Osteoblast (primary cell): Measurements from ENCODE around the gene RTP5. TPM values are rescaled to one million over a fixed set of nuclear protein-coding genes. Genes with fewer than 3 reads are reported as not detected.

Source experiments
- DNase-seq: peaks from one replicate; pipeline ENCODE4 v3.0.0; 2011; ENCODE audit warnings: low spot score, mixed read lengths; ENCODE audit not compliant: insufficient read length; ENCODE audit errors: missing footprints
- H2AFZ ChIP-seq: 2 replicates; pipeline ENCODE4 v1.6.0; 2011; ENCODE audit warnings: mild to moderate bottlenecking, low read length
- H3K27ac ChIP-seq: 2 replicates; pipeline ENCODE4 v1.5.1; 2011; ENCODE audit warnings: mild to moderate bottlenecking, low read depth, low read length, moderate library complexity
- H3K27me3 ChIP-seq: 2 replicates; pipeline ENCODE4 v1.6.0; 2012; ENCODE audit warnings: mild to moderate bottlenecking, control low read depth, inconsistent platforms, low read length, moderate library complexity; ENCODE audit not compliant: insufficient read depth
- H3K36me3 ChIP-seq: 2 replicates; pipeline ENCODE4 v1.5.1; 2011; ENCODE audit warnings: mild to moderate bottlenecking, low read length, control low read depth, moderate library complexity; ENCODE audit not compliant: insufficient read depth
- H3K4me1 ChIP-seq: 2 replicates; pipeline ENCODE4 v1.5.1; 2011; ENCODE audit warnings: mild to moderate bottlenecking, low read length, control low read depth, moderate library complexity; ENCODE audit not compliant: insufficient read depth
- H3K4me2 ChIP-seq: 2 replicates; pipeline ENCODE4 v1.6.0; 2011; ENCODE audit warnings: mild to moderate bottlenecking, low read length; ENCODE audit not compliant: insufficient read depth
- H3K4me3 ChIP-seq: fragments of 200-600 bp; sonication (generic); 3 replicates; pipeline ENCODE4 v1.5.1; 2012; ENCODE audit warnings: mild to moderate bottlenecking, low read length, inconsistent platforms; ENCODE audit not compliant: insufficient read depth
- H3K79me2 ChIP-seq: 2 replicates; pipeline ENCODE4 v1.6.0; 2012; ENCODE audit warnings: mild to moderate bottlenecking, low read length, control low read depth, inconsistent platforms; ENCODE audit not compliant: insufficient read depth
- H3K9me3 ChIP-seq: 2 replicates; pipeline ENCODE4 v1.5.1; 2011; ENCODE audit warnings: low read depth, low read length, control low read depth
- H4K20me1 ChIP-seq: 2 replicates; pipeline ENCODE4 v1.6.0; 2012; ENCODE audit warnings: mild to moderate bottlenecking, low read length, control low read depth; ENCODE audit not compliant: insufficient read depth
- total RNA-seq: library from RNA; depleted of rRNA; stranded (reverse); fragments of >200 nt; gene quantifications from 2 replicates; pipeline ENCODE4 v1.2.3, GENCODE V29; 2012
- TF ChIP-seq, protein P1 (sequence below): IDR thresholded peaks from 2 replicates; pipeline ENCODE4 v1.5.1; 2011; ENCODE audit warnings: mild to moderate bottlenecking, low read depth, low read length, moderate library complexity; ENCODE audit errors: extremely low read depth

RTP5 gene
- total RNA-seq, 1 donor = not detected

DNA sequence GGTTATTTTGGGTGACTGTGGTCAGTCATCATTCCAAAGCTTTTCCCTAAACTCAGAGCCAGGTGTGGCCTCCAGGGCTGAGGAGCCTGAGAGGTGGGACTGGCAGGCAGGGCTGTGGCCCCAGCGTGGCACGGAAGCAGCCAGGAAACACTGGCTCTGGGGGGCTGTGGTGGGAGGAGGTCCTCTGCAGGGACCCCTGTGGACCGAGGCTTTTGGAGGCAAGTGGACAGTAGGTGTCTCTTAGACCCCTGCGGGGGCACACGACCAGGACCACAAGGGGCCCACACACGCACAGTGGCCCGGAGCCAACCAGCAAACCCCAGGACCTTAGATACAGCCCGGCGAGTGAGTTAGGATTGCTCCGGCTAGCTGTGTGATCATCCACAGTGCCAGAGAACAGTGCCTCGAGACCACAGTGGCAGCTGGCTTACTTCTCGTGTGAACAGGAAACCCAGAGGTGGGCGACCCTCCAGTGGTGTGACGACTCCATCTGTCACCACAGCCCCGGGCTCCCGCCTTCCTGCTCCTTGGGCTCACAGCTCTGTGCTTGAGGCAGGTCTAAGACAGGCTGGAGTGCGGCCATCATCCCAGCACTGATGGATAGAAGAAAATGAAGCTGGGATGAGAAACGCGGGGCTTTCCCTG is 1.6 kb upstream of the RTP5 start:
- Histone ChIP-seq H3K4me1 (no peaks in the 10 kb centered on the region), H3K27me3 (peaks cover 26% of the 10 kb centered on the region), H2AFZ (no peak overlapping the region), H3K4me2 (no peak overlapping the region), H3K36me3 (no peaks in the 10 kb centered on the region), H3K9me3 (no peaks in the 10 kb centered on the region), H4K20me1 (no peaks in the 10 kb centered on the region), H3K4me3 (no peak overlapping the region), H3K27ac (no peak overlapping the region), H3K79me2 (no peaks in the 10 kb centered on the region)
- TF ChIP-seq, protein P1, sequence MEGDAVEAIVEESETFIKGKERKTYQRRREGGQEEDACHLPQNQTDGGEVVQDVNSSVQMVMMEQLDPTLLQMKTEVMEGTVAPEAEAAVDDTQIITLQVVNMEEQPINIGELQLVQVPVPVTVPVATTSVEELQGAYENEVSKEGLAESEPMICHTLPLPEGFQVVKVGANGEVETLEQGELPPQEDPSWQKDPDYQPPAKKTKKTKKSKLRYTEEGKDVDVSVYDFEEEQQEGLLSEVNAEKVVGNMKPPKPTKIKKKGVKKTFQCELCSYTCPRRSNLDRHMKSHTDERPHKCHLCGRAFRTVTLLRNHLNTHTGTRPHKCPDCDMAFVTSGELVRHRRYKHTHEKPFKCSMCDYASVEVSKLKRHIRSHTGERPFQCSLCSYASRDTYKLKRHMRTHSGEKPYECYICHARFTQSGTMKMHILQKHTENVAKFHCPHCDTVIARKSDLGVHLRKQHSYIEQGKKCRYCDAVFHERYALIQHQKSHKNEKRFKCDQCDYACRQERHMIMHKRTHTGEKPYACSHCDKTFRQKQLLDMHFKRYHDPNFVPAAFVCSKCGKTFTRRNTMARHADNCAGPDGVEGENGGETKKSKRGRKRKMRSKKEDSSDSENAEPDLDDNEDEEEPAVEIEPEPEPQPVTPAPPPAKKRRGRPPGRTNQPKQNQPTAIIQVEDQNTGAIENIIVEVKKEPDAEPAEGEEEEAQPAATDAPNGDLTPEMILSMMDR = no peak
- no peak for DNase-seq

DNA sequence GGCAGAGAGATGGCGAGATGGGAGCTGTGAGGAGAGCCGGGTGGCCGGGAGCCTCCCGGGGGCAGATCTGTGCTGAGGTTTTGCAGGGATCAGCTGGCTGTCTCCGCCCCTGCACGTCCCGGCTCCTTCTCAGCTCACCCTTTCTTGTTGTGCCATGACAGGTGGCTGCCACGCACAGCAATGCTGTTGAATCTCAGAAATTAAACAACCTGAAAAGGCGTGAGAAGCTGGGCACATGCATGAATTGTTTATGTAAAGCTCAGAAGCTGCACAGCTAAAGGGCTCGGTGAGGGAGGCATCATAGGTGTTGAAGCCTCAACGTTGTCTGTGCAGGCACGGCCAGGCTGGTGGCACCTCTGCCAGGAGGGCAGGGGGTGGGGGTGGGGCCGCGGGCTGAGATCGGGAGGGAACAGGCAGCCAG is 858 bp upstream of the RTP5 start:
- Histone ChIP-seq H2AFZ (no peak overlapping the region), H3K4me3 (no peak overlapping the region), H3K27ac (no peak overlapping the region), H3K79me2 (no peaks in the 10 kb centered on the region), H3K36me3 (no peaks in the 10 kb centered on the region), H3K4me2 (no peak overlapping the region), H4K20me1 (no peaks in the 10 kb centered on the region), H3K27me3 (peaks cover 26% of the 10 kb centered on the region), H3K4me1 (no peaks in the 10 kb centered on the region), H3K9me3 (no peaks in the 10 kb centered on the region)
- DNase-seq = no peak
- TF ChIP-seq, protein P1 = no peak

DNA sequence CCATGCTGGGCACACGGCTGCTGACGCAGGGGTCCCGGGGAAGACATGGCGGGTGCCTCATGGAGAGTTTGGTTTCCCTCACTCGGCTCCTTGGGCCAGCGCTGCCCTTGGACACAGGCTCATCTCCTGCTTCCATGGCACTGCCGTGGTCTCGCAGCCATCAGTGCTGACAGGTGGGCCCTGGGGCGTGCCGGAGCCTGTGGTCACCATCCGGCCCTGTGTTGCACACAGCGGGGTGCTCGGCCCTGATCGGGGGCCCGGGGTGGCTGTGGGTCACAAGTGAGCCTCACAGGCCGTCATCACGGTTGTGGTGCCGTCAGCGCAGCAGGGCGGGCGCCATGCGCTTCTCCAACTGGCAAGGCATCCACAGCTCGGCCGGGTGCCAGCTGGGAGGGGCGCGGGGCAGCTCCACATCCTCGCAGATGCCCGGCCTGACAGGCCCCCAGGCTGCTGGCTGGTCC is 582 bp downstream of the RTP5 start:
- no peaks in the 10 kb centered on the region for H3K79me2 ChIP-seq
- DNase-seq = no peak
- H3K9me3 ChIP-seq = no peaks in the 10 kb centered on the region
- H4K20me1 ChIP-seq = no peaks in the 10 kb centered on the region
- peaks cover 24% of the 10 kb centered on the region for H3K27me3 ChIP-seq
- no peak overlapping the region for H3K4me3 ChIP-seq
- no peaks in the 10 kb centered on the region for H3K4me1 ChIP-seq
- H3K27ac ChIP-seq = no peak overlapping the region
- no peaks in the 10 kb centered on the region for H3K36me3 ChIP-seq
- no peak overlapping the region for H2AFZ ChIP-seq
- H3K4me2 ChIP-seq = no peak overlapping the region
- TF ChIP-seq, protein P1 = no peak

DNA sequence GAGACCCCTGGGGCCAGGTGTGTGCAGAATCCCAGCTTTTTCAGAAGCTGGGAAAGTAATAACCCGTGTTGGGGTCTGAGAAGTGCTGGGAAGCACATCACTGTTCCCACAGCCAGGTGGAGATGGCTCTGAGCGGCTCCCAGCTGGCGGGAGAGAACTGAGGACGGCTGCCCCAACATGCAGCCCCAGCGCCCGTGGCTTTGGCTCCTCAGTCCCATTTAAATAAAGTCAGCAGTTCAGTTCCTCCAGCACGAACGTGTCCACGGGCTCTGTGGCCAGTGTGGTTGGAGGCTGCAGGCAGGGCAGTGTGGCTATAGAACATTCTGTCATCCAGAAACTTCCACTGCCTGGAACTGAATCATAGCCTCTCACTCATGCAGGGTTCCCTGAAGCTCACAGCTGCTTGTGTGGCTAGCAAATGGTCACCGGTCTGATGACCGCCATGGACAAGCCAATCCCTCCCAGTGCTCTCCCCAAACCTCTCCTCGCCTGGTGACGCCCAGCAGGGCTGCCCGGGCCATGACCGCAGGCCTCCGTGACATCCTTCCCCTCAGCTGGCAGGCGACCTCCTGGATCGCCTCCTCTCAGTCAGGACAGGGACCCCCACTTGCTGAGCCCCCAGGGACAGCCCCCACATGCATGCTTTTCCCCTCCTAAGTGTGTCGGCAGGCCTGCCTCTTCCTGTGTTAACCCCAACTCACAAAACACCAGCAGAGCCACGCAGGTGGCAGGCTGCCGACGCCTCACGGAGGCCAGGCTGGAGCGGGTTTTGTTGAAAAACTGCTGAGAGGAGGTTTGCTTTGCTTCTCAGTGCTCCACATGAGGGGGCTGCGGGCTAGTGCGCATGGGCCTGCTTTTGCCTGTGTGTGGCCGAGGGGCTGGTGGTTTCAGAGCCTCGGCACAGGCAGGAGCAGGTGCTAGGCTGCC is 1.3 kb downstream of the RTP5 start:
- no peaks in the 10 kb centered on the region for H3K4me1 ChIP-seq
- no peak for DNase-seq

More for the DNA sequence above, 1.3 kb downstream of the RTP5 start:
- Histone ChIP-seq H3K4me2 (no peak overlapping the region), H3K36me3 (no peaks in the 10 kb centered on the region), H3K4me3 (no peak overlapping the region), H4K20me1 (no peaks in the 10 kb centered on the region), H3K27me3 (peaks cover 19% of the 10 kb centered on the region), H3K79me2 (no peaks in the 10 kb centered on the region), H3K9me3 (no peaks in the 10 kb centered on the region), H2AFZ (no peak overlapping the region), H3K27ac (no peak overlapping the region)
- TF ChIP-seq, protein P1 = no peak
